Calu3 (cell line): ENCODE measurements around the gene TNIK. TPM values are rescaled to one million over a fixed set of nuclear protein-coding genes. Genes with fewer than 3 reads are reported as not detected.
"Not testable (repeated sequence)": the region's sequence is repeated elsewhere in the genome, so short reads cannot be mapped to it uniquely, and the experiment has no call there.

Source experiments
- BruUV-seq: library from RNA; stranded (reverse); fragments of 400-500 nt; replicated peaks from 2 replicates; lab custom pipeline; 2021; lab: Mats Ljungman, UMichigan
- CTCF ChIA-PET: fragments of 300-600 bp; sonication (Branson Sonifier 250); formaldehyde crosslinking; loops from one replicate; lab custom pipeline; 2022; ENCODE audit warnings: antibody characterized with exemption; lab: Charles Lee
- DNase-seq: peaks from one replicate; pipeline ENCODE4 v3.0.0; 2022
- H3K27ac Mint-ChIP-seq: one replicate; pipeline ENCODE4 v1.8.0; 2022; ENCODE audit warnings: mixed read lengths; ENCODE audit not compliant: unreplicated experiment
- H3K27me3 Mint-ChIP-seq: one replicate; pipeline ENCODE4 v1.8.0; 2022; ENCODE audit warnings: mixed read lengths; ENCODE audit not compliant: unreplicated experiment
- H3K36me3 Mint-ChIP-seq: one replicate; pipeline ENCODE4 v1.8.0; 2022; ENCODE audit warnings: mild to moderate bottlenecking, moderate library complexity, mixed read lengths; ENCODE audit not compliant: insufficient read depth, unreplicated experiment
- H3K4me1 Mint-ChIP-seq: one replicate; pipeline ENCODE4 v1.8.0; 2022; ENCODE audit warnings: mild to moderate bottlenecking, low read depth, mixed read lengths; ENCODE audit not compliant: unreplicated experiment
- H3K4me3 Mint-ChIP-seq: one replicate; pipeline ENCODE4 v1.8.0; 2022; ENCODE audit warnings: mild to moderate bottlenecking, low read depth, moderate library complexity, mixed read lengths; ENCODE audit not compliant: unreplicated experiment
- H3K9me3 Mint-ChIP-seq: one replicate; pipeline ENCODE4 v1.8.0; 2022; ENCODE audit warnings: low read depth, mixed read lengths; ENCODE audit not compliant: unreplicated experiment
- intact Hi-C: fragments of 100-400 bp; cut with micrococcal nuclease; formaldehyde crosslinking; loops from one replicate; pipeline ENCODE4 v1.10.0; 2022; ENCODE audit not compliant: unreplicated experiment
- total RNA-seq: library from RNA; stranded (reverse); gene quantifications from 2 replicates; pipeline ENCODE4 v1.2.3, GENCODE V29; 2022
- TF ChIP-seq, protein P1 (sequence below): fragments of 200-600 bp; IDR thresholded peaks from one replicate; pipeline ENCODE4 v1.8.0; 2022; ENCODE audit warnings: antibody characterized with exemption; ENCODE audit not compliant: unreplicated experiment

The TNIK gene
- total RNA-seq, 1 experiment from 2014 or later = 19.7 TPM

GRCh38 chr3:171385086-171385485, 75.1 kb downstream of the TNIK start:
- Mint-ChIP-seq H3K9me3 (no peaks in the 10 kb centered on the region), H3K27me3 (no peaks in the 10 kb centered on the region), H3K27ac (no peak overlapping the region), H3K4me3 (no peak overlapping the region), H3K4me1 (peaks cover 26% of the 10 kb centered on the region), H3K36me3 (no peaks in the 10 kb centered on the region)
- BruUV-seq = no TSS peak
- no peak for DNase-seq
- TF ChIP-seq, protein P1, sequence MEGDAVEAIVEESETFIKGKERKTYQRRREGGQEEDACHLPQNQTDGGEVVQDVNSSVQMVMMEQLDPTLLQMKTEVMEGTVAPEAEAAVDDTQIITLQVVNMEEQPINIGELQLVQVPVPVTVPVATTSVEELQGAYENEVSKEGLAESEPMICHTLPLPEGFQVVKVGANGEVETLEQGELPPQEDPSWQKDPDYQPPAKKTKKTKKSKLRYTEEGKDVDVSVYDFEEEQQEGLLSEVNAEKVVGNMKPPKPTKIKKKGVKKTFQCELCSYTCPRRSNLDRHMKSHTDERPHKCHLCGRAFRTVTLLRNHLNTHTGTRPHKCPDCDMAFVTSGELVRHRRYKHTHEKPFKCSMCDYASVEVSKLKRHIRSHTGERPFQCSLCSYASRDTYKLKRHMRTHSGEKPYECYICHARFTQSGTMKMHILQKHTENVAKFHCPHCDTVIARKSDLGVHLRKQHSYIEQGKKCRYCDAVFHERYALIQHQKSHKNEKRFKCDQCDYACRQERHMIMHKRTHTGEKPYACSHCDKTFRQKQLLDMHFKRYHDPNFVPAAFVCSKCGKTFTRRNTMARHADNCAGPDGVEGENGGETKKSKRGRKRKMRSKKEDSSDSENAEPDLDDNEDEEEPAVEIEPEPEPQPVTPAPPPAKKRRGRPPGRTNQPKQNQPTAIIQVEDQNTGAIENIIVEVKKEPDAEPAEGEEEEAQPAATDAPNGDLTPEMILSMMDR = no peak
- intact Hi-C loops = no loop called here
- CTCF ChIA-PET = no interaction called here

DNA sequence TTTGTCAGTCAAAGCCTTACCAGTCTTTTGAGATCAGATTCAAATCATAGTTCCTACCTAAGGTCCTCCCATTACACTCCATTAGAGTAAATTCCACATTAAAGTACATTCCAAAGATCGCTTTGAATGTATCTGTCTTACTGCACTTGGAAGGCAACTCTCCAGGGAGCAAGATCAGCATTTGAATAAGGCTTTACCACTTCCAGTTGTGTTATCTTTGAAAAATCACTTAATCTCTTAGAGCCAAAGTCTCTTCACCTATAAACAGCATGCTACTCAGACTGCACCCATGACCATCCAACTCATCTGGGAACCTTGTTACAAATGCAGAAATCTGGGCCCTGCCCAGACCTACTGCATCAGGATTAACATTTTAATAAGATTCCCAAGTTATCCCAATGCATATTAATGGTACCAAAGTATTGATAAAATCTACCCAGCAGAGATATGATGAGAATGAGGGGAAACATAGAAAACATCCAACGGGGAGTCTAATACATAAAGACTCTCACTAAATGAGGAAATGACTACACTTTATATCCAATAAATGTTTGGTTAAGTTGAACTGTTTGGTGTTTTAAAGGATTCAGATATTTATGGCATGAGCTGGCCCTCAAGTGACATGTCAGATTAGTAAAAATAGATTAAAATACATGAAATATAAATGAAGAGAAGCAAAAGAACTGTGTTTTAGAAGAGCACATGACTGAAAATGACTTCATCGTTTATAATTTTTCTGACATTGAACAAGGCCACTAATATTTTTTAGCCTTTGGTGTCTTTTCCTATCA, 75.9 kb downstream of the TNIK start:
- Mint-ChIP-seq H3K4me3 (no peak overlapping the region), H3K9me3 (no peaks in the 10 kb centered on the region)
- CTCF ChIA-PET = no interaction called here

DNA sequence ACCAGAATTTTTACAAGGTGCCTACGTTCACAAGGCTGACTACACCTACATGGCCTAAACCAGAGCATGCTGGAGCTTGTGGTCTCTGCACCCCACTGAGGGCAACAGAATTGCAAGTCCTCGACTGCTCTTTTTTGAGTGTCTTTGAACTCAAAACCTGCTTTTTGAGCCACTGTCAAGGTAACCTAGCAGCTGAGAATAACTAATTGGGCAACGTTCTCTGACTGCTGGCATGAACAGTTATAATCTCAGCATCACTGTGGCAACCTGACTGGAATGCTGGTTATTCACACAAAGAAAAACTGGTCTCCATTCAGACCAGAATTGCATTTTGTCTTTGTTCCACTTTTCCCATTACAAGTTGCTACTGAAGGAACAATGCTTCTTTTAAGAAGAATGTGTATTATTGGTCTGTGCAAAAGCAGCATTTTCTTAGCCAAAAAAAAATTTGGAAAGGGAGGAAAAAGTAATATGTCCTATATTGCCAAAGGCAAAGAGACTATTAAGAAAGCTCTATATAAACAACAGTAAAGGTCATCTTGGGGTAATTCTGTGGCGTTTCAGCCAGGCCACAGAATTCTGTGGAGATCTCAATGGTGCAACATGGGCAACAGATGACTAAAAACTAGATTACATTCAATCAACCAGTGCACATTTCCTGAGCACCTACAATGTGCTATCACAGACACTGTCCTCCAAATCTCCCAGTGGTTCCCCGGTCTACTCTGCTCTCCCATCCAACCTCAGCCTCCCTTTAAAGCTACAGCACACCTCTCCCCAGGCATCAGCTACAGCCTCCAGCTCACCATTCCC, 76.8 kb downstream of the TNIK start:
- H3K9me3 Mint-ChIP-seq = no peaks in the 10 kb centered on the region
- TF ChIP-seq, protein P1 = no peak
- CTCF ChIA-PET = no interaction called here
- intact Hi-C loops = no loop called here
- H3K4me3 Mint-ChIP-seq = no peak overlapping the region
- no TSS peak for BruUV-seq
- no peak for DNase-seq
- H3K4me1 Mint-ChIP-seq = peaks cover 31% of the 10 kb centered on the region
- no peak overlapping the region for H3K27ac Mint-ChIP-seq
- no peaks in the 10 kb centered on the region for H3K27me3 Mint-ChIP-seq
- no peaks in the 10 kb centered on the region for H3K36me3 Mint-ChIP-seq

More for the DNA sequence above, 75.9 kb downstream of the TNIK start:
- intact Hi-C loops = no loop called here
- H3K27ac Mint-ChIP-seq = no peak overlapping the region
- H3K4me1 Mint-ChIP-seq = peaks cover 34% of the 10 kb centered on the region
- H3K27me3 Mint-ChIP-seq = no peaks in the 10 kb centered on the region
- H3K36me3 Mint-ChIP-seq = no peaks in the 10 kb centered on the region
- TF ChIP-seq, protein P1 = no peak
- no peak for DNase-seq
- BruUV-seq = no TSS peak

GRCh38 chr3:171382347-171382746, 77.9 kb downstream of the TNIK start:
- DNase-seq, H3K4me3 Mint-ChIP-seq, H3K27ac Mint-ChIP-seq, H3K27me3 Mint-ChIP-seq, BruUV-seq, H3K36me3 Mint-ChIP-seq, H3K9me3 Mint-ChIP-seq, intact Hi-C loops: not testable (repeated sequence)
- CTCF ChIA-PET = interaction anchor here (0.5 to 0.9 kb wide), 2 partner anchors 37 to 308 kb away, joined by 3 read pairs; no protein-coding TSS in a partner anchor
- H3K4me1 Mint-ChIP-seq = peaks cover 25% of the 10 kb centered on the region
